H54 (cell line): ENCODE measurements around the gene ZSWIM2.
"Not testable (repeated sequence)": the region's sequence is repeated elsewhere in the genome, so short reads cannot be mapped to it uniquely, and the experiment has no call there.

ENCODE experiments used
- DNase-seq: peaks from one replicate; pipeline ENCODE4 v3.0.0; 2011; ENCODE audit warnings: low spot score, mixed read lengths; ENCODE audit not compliant: insufficient read length
- FAIRE-seq: peaks from 3 replicates; lab custom pipeline; 2011; peaks lifted over from hg19 to GRCh38; lab: Jason Lieb, UNC
- POLR2A ChIP-seq: IDR thresholded peaks from 2 replicates; pipeline ENCODE4 v1.6.1; 2011; ENCODE audit warnings: low read depth, mild to moderate bottlenecking, low read length

The ZSWIM2 gene

DNA sequence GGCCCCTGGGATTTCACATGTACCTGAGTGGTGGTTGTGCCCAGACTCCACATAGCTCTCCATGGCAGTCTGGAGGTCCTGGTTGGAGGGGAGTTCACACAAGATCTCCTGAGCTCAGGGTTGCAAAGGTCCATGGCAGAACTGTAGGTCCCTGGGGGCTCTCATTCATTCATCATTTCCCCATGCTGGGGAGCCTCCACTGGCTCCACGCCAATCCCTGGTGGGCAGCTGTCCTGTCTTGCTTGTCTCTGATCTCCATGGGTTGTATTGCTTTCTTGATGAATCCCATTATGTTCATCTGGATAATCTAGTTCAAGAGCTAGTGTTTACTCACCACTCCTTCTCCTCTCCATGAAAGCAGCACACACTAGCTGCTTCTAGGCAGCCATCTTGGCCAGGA lies 42.4 kb downstream of the ZSWIM2 start:
- DNase-seq (no peak), FAIRE-seq (no peak)
- no peak for TF ChIP-seq POLR2A

GRCh38 chr2:186798604-186799003 lies 50.4 kb downstream of the ZSWIM2 start:
- FAIRE-seq, DNase-seq: not testable (repeated sequence)

DNA sequence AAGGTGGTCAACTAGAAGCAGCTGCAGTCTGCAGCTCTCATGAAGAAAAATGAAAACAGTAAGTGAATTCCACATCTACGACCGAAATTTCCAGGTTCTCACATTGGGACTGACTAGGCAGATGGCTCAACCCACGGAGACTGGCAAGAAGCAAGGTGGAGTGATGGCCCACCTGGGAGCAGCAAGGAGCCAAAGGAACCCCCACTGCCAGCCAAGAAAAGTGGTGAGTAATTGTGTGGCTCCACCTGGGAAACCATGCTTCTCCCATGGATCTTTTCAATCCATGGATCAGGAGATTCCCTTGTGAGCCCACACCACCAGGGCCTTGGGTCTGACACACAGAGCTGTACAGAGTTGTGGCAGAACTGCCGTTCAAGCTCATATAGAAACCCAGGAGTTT lies 64.0 kb downstream of the ZSWIM2 start:
- FAIRE-seq (no peak), DNase-seq (no peak)
- TF ChIP-seq POLR2A, result no peak

- FAIRE-seq (no peak), DNase-seq (no peak)
- TF ChIP-seq POLR2A, result no peak
These were observed 65.7 kb downstream of the ZSWIM2 start for GRCh38 chr2:186783254-186783653.

- no peak for DNase-seq
- TF ChIP-seq POLR2A, result no peak
- FAIRE-seq, result no peak
These were observed 68.2 kb downstream of the ZSWIM2 start for GRCh38 chr2:186780701-186781316.
